Endothelial cell of hepatic sinusoid (primary cell): ENCODE results near the gene GDPD3.

Experiments used
- in situ Hi-C: cut with HindIII; loops from 2 replicates; pipeline ENCODE4 v1.10.0; 2017; ENCODE audit warnings: low sequenced_read_pairs

The GDPD3 gene

DNA sequence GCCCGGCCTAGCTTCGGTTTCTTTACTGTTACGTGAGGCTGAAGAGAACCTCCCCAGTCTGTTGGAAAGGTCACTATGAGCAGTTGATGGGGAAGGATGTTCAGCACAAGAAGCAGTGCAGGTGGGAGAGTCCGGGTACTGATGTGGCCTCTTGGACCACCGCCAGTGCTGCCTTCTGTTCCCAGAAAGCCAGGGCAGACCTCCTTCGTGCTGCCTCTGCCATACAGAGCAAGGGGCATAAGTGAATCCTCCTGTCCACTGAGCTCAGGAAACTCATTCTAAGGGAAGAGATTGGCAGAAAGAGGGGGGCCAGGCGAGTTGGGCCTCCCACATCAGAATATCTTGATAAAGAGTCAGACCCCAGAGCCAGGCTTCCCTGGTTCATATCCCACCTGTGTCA is 33.9 kb downstream of the GDPD3 start:
- in situ Hi-C loops = no loop called here

DNA sequence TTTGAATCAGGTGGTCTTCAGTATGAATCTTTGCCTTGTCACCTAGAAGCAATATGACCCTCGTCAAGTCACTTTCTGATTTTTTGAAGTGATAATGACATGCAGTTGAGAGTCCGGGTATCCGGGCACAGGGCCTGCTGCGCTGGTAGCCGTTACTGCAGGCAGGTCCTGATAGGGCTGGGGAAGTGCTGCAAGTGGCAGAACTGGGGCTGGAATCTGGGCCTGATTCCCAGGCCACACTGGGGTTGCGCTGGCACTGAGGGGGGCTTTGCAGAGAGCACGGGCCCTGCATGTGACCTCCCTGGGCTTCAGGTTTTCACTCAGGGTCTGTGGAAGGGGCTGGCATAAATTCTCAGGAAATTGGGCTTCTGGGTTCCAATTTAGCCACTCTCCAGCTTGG is 34.6 kb downstream of the GDPD3 start:
- in situ Hi-C loops = no loop called here

DNA sequence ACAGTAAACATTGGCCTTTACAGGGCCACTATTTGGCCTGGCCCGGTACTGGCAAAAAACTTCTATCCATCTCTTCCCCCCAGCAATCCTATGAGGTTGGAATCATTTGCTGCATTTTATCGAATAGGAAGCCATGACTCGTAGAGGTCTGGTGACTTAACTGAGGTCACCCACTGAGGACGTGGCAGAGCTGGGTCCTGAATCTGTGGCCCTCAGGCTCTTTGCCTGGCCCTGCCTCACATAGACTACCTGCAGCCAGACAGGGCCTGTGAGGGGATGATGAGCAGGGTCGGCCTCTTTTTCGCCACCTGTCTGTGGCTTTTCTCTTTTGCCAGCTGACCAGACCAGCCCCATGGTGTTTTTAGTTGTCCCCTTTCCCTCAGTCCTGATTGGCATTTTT is 35.7 kb downstream of the GDPD3 start:
- in situ Hi-C loops = no loop called here

DNA sequence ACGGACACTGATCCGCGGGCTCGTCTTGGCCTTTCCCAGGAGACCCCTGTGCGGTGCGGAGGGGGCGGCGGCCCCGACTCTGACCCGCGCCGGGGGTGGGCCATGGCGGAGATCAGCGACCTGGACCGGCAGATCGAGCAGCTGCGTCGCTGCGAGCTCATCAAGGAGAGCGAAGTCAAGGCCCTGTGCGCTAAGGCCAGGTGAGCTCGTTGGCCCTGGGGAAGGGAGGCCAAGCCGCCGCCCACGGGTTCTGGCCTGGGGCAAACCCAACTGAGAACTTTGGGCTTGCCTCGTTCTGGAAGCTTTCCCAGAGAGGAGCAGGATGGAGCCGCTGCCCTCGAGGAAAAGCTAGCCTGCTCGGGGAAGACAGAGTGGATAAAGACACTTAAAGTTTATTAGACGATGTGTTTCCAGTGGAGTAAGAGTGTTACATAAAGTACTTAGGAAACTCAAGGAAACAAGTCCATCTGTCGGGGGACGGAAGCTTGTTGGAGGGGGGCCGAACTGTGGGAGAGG is 37.0 kb downstream of the GDPD3 start:
- in situ Hi-C loops = no loop called here

DNA sequence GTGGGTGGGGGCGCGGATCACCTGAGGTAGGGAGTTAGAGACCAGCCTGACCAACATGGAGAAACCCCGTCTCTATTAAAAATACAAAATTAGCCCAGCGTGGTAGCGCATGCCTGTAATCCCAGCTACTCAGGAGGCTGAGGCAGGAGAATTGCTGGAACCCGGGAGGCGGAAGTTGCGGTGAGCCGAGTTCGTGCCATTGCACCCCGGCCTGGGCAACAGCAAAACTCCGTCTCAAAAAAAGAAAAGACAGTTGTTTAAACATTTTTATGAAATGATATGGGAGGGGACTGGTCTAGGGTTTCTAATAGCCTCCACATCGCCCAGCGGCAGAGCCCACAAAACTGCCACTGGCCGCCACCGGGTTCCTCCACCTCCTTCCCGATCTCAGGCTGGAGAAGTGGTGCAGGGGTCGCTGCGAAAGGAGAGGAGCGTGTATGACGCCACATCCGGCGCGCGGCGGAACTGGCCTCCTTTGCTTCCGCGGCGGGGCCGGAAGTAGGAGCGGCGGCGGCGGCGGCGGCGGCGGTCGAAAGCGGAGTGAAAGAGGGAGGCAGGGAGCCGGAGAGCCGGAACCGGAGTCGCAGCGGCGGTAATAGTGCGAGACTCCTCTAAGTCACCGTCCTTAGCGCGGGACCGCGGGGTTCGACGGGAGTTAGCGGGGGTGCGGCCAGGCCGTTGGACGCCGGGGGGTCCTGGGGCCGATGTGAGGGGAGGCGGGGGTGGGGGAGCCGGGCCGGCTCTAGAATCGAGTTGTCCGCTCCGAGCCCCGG is 37.6 kb downstream of the GDPD3 start, which contains the start of gene PPP4C:
PPP4C (plus strand) TSS at position 492 of the 773 bp plus-strand sequence. CDS start 384 bp downstream, outside the sequence.
- in situ Hi-C loops = no loop called here

DNA sequence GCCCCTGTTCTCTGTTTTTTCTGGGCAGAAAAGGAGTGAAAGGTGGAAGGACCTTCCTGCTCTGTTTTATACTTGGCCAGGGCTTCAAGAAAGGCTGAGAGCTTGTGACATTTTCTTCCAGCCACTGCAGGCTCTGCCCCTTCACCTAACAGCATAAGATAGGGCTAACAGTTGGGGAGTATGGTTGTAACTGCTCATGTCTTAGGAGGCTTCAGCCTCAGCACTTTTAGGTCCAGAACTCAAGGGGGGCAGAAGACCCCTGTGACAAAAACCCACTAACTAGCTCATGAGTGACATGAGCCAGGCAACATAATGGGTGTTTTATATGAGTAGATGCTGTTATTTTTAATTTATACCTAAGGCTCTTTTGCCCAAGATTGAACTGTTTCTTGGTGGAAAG is 42.8 kb downstream of the GDPD3 start:
- in situ Hi-C loops = no loop called here

DNA sequence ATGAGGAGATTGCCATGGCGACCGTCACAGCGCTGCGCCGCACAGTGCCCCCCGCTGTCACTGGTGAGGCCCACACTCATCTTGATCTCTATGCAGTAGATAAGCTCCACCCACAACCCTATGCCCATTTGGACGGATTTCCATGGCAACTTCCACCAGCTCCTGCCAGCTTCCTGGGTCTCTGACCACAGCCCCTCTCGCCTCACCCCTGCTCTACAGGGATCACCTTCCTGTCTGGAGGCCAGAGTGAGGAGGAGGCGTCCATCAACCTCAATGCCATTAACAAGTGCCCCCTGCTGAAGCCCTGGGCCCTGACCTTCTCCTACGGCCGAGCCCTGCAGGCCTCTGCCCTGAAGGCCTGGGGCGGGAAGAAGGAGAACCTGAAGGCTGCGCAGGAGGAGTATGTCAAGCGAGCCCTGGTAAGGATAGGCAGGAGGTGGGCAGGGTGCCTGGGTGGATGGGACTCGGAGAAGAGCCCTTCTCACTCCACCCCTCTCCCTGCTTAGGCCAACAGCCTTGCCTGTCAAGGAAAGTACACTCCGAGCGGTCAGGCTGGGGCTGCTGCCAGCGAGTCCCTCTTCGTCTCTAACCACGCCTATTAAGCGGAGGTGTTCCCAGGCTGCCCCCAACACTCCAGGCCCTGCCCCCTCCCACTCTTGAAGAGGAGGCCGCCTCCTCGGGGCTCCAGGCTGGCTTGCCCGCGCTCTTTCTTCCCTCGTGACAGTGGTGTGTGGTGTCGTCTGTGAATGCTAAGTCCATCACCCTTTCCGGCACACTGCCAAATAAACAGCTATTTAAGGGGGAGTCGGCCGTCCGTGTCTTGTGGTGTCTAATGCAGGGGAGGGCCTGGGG is 43.5 kb downstream of the GDPD3 start:
- in situ Hi-C loops = no loop called here

DNA sequence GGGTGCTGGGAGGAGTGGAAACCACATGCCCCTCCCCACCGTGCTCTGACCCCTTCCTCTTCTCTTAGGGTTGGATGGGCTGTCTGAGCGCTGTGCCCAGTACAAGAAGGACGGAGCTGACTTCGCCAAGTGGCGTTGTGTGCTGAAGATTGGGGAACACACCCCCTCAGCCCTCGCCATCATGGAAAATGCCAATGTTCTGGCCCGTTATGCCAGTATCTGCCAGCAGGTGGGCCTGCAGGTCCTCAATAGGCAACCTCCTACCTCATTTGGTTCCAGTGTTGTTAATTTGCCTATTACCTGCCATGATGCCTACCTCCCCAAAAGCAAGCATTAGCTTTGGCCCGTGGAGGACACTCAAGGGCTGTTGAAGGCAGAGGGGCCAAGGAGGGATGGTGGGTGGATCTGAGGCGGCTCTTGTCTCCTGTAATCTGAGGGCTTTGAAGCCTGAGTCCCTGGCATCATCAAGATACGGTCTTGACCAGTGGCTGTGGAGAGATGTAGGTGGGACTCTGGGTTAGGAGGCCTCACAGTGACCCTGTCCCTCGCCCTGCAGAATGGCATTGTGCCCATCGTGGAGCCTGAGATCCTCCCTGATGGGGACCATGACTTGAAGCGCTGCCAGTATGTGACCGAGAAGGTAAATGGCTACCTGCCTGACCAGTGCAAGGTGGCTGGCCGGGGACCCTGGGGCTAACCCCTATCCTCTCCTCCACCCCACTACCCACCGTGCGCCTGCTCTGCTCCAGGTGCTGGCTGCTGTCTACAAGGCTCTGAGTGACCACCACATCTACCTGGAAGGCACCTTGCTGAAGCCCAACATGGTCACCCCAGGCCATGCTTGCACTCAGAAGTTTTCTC is 44.4 kb downstream of the GDPD3 start:
- in situ Hi-C loops = no loop called here

DNA sequence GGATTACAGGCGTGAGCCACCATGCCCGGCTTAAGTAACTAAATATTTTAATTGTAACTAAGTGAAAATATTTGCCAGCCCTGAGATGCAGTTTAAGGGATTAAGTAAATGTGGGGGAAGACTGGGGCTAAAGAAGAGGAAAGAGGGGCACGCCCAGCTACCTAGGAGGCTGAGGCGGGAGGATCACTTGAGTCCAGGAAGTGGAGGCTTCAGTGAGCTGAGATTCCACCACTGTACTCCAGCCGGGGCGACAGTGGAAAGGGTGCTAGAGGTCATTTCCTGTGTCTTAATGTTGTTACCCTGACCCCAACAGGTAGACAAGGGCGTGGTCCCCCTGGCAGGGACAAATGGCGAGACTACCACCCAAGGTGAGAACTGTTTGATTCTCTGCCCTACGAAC is 45.0 kb downstream of the GDPD3 start:
- in situ Hi-C loops = no loop called here

DNA sequence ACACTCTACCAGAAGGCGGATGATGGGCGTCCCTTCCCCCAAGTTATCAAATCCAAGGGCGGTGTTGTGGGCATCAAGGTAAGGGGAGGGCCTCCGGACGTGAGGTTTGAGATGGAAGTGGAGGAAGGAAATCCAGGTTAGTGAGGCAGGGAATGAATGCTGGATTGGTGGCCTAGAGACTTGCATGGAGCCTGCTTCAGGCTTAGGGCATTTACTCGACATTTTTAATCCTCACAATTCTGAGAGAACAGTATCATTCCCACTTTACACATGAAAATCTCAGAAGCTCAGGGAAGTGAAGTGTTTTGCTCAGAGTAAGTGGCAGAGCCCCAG is 45.8 kb downstream of the GDPD3 start:
- in situ Hi-C loops = no loop called here

DNA sequence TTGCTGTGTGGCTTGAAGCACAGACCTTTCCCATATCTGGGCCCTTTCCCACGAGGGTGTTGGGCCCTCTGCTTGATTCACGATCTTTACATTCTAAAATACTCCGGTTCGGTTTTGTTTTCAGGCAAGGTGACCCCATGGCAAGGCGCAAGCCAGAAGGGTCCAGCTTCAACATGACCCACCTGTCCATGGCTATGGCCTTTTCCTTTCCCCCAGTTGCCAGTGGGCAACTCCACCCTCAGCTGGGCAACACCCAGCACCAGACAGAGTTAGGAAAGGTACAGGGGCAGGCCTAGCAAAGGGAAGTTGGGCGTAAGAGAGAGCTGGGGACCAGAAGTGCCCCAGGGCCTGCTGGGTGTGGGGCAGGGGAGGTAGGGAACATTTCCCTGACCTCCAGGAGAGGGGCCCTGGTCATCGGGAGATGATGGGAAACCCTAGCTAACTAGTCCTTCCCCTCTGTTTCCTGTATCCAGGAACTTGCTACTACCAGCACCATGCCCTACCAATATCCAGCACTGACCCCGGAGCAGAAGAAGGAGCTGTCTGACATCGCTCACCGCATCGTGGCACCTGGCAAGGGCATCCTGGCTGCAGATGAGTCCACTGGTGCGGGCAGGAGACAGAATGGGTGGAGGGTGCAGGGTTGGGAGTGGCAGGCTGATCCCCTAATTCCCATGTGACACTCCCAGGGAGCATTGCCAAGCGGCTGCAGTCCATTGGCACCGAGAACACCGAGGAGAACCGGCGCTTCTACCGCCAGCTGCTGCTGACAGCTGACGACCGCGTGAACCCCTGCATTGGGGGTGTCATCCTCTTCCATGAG is 46.4 kb downstream of the GDPD3 start:
- in situ Hi-C loops = no loop called here

DNA sequence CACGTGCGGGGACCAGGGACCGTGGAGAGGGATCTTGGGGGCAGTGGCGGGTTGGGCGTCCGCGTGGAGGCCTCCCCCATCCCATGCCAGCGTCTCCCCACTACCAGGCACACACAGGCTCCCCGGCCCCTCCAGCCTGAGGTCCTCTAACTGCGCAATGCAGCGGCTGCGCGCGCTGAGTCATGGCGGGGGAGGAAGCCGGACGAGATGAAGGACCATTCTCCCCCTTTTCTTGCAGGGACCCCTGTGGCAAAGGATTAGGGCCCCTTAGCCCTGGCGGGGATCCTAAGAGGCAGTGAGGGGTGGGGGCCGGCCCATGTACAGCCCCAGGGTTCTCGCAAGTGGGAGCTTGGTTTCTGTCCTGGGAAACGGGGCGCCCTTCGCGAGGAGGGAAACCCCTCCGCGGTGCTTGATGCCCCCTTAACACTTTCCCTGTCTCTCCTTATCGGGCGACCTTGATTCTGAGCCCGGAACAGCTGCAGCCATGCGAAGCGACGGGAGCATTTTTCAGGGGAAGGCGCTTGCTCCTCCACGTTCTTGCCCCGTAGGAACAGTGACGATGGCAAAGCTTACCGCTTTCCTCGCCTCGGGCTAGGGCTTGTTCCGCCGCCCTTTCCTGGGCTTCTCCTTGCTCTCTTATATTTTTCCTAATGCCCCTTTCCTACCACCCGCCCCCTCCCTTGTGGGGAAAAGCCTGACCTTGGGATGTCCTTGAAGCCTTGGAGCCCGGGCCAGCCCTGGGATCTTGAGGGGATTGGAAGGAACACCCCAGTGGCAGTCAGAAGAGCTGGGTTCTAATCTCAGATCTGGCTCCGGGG is 47.2 kb downstream of the GDPD3 start:
- in situ Hi-C loops = no loop called here

DNA sequence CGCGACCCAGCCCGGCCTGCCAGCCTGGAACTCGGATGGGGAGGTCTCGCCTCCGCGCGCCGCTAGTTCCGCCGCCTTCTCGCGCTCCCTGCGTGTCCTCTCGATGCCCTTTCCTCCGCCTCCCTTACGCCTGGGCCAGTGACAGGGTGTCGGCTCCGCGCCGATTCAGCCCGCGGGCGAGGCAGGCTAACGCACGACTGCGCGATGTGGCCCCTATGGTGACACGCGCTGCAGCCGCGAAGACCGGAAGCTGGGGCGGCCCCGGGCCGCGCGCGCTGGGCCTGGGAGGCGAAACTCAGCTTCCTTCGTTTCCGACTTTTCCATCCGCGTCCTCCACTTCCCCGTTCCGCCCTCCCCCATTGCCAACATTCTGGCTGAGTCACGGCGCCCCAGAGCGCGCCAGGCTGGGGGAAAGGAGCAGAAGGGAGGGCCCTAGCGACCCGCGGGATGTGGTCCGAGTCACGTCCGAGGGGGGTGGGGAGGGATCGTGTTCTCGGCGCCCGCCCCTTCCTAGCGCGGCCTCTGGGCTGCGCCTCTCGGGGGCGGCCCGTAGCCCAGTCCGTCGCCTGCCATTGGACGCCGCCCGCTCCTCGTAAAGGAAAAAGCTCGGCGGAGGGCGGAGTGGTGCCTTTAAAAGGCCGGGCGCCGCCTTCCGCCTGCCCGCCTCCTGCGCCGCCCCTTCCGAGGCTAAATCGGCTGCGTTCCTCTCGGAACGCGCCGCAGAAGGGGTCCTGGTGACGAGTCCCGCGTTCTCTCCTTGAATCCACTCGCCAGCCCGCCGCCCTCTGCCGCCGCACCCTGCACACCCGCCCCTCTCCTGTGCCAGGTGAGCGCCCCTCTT is 48.0 kb downstream of the GDPD3 start, which contains the start of gene ALDOA:
ALDOA (plus strand) TSS at position 659 of the 841 bp plus-strand sequence. CDS start 1,138 bp downstream, outside the sequence.
- in situ Hi-C loops = no loop called here

DNA sequence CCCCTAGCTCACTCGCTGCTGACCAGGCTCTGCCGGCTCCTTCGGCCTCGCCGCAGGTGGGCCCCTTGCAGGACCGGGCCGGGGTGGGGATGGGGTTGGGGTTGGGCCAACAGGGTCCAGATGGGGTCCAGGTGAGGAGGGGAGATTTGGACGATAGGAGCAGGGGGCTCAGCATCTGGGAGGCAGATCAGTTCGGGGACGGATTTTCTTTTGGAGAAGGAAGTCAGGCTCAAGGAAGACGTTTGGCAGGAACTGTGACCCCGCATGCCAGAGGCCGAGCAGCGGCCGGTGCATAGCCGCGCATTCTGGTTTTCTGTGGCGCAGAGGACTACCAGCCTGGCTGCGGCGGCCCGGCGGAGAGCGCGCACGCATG is 48.6 kb downstream of the GDPD3 start:
- in situ Hi-C loops = no loop called here

DNA sequence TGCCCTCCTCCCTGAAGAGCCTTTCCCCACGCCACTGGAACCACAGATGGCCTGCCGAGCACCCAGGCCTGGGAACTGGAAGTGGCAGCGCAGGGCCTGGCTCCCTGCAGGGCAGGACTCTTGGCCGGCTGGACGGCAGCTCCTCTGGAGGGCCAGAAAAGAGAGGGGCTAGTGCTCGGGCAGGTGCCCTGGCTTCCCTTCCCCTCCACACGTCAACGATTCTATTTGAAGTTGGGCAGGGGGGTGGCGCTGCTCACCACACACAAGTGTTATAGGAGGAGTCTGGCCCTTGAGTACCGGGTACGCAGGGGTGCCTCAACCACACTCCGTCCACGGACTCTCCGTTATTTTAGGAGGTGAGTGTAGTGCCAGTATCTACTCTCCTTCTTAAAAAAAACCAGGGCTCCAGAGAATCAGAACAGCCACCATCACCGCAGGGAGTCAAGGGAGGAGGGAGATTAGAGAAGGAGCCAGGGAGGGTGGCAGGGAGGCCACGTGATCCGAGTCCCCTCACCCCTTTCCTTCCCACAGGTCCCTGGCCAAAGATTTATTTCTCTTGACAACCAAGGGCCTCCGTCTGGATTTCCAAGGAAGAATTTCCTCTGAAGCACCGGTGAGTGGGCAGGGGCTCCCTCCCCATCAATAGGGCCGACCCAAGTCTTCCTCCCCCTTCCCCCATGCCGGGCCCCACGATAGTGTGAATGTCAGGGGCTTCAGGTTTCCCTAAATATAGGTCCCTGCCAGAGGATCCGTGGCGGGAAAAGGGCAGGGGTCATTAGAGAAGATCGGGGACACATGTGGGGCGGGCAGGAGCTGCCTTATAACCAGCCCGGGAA is 49.2 kb downstream of the GDPD3 start:
- in situ Hi-C loops = no loop called here

DNA sequence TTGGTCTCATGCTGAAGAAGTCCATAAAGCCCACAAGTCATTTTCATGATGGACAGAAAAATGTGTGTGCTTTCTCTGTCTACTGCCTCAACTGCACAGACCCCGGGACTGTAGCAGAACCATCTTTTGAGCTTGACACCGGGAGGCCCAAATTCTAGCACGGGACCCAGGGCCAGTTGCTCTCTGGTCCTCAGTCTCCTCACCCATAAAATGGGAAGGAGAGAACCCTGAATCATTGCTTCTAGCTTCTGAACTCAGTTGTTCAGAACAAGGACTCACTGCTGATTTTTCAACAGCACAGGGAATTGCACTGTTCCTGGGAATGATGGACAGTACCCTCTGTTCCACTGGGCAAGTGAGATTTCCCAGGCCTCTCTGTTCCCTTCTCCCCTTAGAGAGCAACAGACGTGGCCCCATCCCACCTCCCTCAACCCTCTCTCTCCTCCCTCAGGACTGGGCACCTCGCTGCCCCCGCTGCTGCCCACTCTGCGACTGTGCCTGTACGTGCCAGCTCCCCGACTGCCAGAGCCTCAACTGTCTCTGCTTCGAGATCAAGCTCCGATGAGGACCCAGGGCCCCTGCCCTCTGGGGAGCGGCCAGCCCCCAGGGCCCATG is 50.0 kb downstream of the GDPD3 start:
- in situ Hi-C loops = no loop called here
